NT2/D1 (cell line): ENCODE measurements around the gene PIKFYVE.
"Not testable (repeated sequence)": the region's sequence is repeated elsewhere in the genome, so short reads cannot be mapped to it uniquely, and the experiment has no call there.

Experiments
- DNase-seq: peaks from one replicate; pipeline ENCODE4 v3.0.0-alpha.2; 2011; ENCODE audit warnings: low read depth, low spot score
- H3K27me3 ChIP-seq: 2 replicates; pipeline ENCODE4 v1.6.0; 2011; ENCODE audit warnings: mild to moderate bottlenecking; ENCODE audit not compliant: insufficient read length, insufficient read depth
- H3K36me3 ChIP-seq: 2 replicates; pipeline ENCODE4 v1.6.1; 2011; ENCODE audit warnings: mild to moderate bottlenecking, low read length, mixed read lengths; ENCODE audit not compliant: insufficient read depth, insufficient read length
- H3K4me1 ChIP-seq: 2 replicates; pipeline ENCODE4 v1.5.1; 2011; ENCODE audit not compliant: insufficient read depth, insufficient read length
- H3K4me3 ChIP-seq: 2 replicates; pipeline ENCODE4 v1.5.1; 2011; ENCODE audit warnings: low read depth; ENCODE audit not compliant: insufficient read length
- H3K9ac ChIP-seq: 2 replicates; pipeline ENCODE4 v1.6.0; 2011; ENCODE audit warnings: low read depth; ENCODE audit not compliant: insufficient read length
- H3K9me3 ChIP-seq: 2 replicates; pipeline ENCODE4 v1.5.1; 2011; ENCODE audit warnings: mild to moderate bottlenecking, low read length; ENCODE audit not compliant: insufficient read depth
- SUZ12 ChIP-seq: IDR thresholded peaks from 2 replicates; pipeline ENCODE4 v1.6.1; 2011; ENCODE audit not compliant: insufficient read length, insufficient read depth; ENCODE audit errors: extremely low read depth
- YY1 ChIP-seq: IDR thresholded peaks from 2 replicates; pipeline ENCODE4 v1.6.1; 2011; ENCODE audit not compliant: insufficient read length, insufficient read depth
- ZNF274 ChIP-seq: IDR thresholded peaks from 2 replicates; pipeline ENCODE4 v1.6.1; 2011; ENCODE audit warnings: mild to moderate bottlenecking, low read depth, low read length

Gene PIKFYVE

GRCh38 chr2:208379192-208379591 is 113.1 kb downstream of the PIKFYVE start:
- H3K27me3 ChIP-seq: no peaks in the 10 kb centered on the region
- H3K36me3 ChIP-seq: no peaks in the 10 kb centered on the region
- no peaks in the 10 kb centered on the region for H3K4me1 ChIP-seq
- H3K4me3 ChIP-seq: no peak overlapping the region
- H3K9ac ChIP-seq: no peak overlapping the region
- no peak for TF ChIP-seq SUZ12
- TF ChIP-seq ZNF274: no peak
- TF ChIP-seq YY1: no peak
- no peaks in the 10 kb centered on the region; the same call in 1 of the 2 replicates for H3K9me3 ChIP-seq
- no peak for DNase-seq

GRCh38 chr2:208384637-208385036 is 118.6 kb downstream of the PIKFYVE start:
- Histone ChIP-seq H3K27me3 (no peaks in the 10 kb centered on the region), H3K9me3 (no peaks in the 10 kb centered on the region), H3K36me3 (no peaks in the 10 kb centered on the region), H3K4me1 (no peaks in the 10 kb centered on the region), H3K4me3 (no peak overlapping the region), H3K9ac (no peak overlapping the region)
- DNase-seq: no peak
- TF ChIP-seq YY1: no peak

- DNase-seq: no peak
- H3K9me3 ChIP-seq: no peaks in the 10 kb centered on the region
- no peak overlapping the region for H3K9ac ChIP-seq
- no peaks in the 10 kb centered on the region for H3K27me3 ChIP-seq
- H3K36me3 ChIP-seq: no peaks in the 10 kb centered on the region
- H3K4me1 ChIP-seq: no peaks in the 10 kb centered on the region
- H3K4me3 ChIP-seq: no peak overlapping the region
- no peak for TF ChIP-seq YY1
- no peak for TF ChIP-seq ZNF274
- TF ChIP-seq SUZ12: no peak
Observed at GRCh38 chr2:208386541-208386940, 120.5 kb downstream of the PIKFYVE start.

GRCh38 chr2:208389940-208390339 is 123.9 kb downstream of the PIKFYVE start:
- TF ChIP-seq ZNF274: no peak
- TF ChIP-seq SUZ12: no peak
- no peak for TF ChIP-seq YY1
- Histone ChIP-seq H3K9ac (no peak overlapping the region), H3K4me3 (no peak overlapping the region), H3K9me3 (peaks cover 26% of the 10 kb centered on the region), H3K4me1 (no peaks in the 10 kb centered on the region), H3K27me3 (no peaks in the 10 kb centered on the region), H3K36me3 (no peaks in the 10 kb centered on the region)
- no peak for DNase-seq

GRCh38 chr2:208392300-208392699 is 126.2 kb downstream of the PIKFYVE start:
- peaks cover 26% of the 10 kb centered on the region for H3K9me3 ChIP-seq
- H3K36me3 ChIP-seq: no peaks in the 10 kb centered on the region
- H3K4me1 ChIP-seq: no peaks in the 10 kb centered on the region
- TF ChIP-seq SUZ12: no peak
- TF ChIP-seq ZNF274: no peak
- TF ChIP-seq YY1: no peak
- no peak overlapping the region for H3K9ac ChIP-seq
- H3K4me3 ChIP-seq: no peak overlapping the region
- no peak for DNase-seq
- H3K27me3 ChIP-seq: no peaks in the 10 kb centered on the region

GRCh38 chr2:208396796-208397195 is 130.7 kb downstream of the PIKFYVE start:
- peaks cover 26% of the 10 kb centered on the region for H3K9me3 ChIP-seq
- not testable (repeated sequence) for H3K9ac ChIP-seq, H3K4me1 ChIP-seq, H3K4me3 ChIP-seq, H3K27me3 ChIP-seq, DNase-seq, H3K36me3 ChIP-seq

- Histone ChIP-seq H3K9me3 (peaks cover 6% of the 10 kb centered on the region), H3K27me3 (no peaks in the 10 kb centered on the region), H3K9ac (no peak overlapping the region), H3K4me1 (no peaks in the 10 kb centered on the region), H3K36me3 (no peaks in the 10 kb centered on the region), H3K4me3 (no peak overlapping the region)
- DNase-seq: no peak
- TF ChIP-seq YY1 (no peak), ZNF274 (no peak), SUZ12 (no peak)
Observed at GRCh38 chr2:208399201-208399600, 133.1 kb downstream of the PIKFYVE start.
